Stomach (tissue), 9 donors: ENCODE measurements around the gene PLA2G5. TPM values are rescaled to one million over a fixed set of nuclear protein-coding genes. Genes with fewer than 3 reads are reported as not detected.

Experiments
- DNase-seq, 2 donors: peaks; one replicate each; pipeline versions ENCODE4 v3.0.0 to v3.0.0-alpha.2; 2013 to 2019
- H3K27ac ChIP-seq, 5 donors: fragments of 200-600 bp in 4 of 5; sonication (generic) in 4 of 5; one replicate each; pipeline ENCODE4 v1.5.1; 2013 to 2019; ENCODE audit warnings: mild to moderate bottlenecking in 1 of 5, moderate library complexity in 1 of 5
- H3K27me3 ChIP-seq, 3 donors: fragments of 200-600 bp; sonication (generic); one replicate each; pipeline ENCODE4 v1.5.1; 2017 to 2019; ENCODE audit warnings: mixed run types in 1 of 3
- H3K36me3 ChIP-seq, 4 donors: fragments of 200-600 bp; sonication (generic); 1 replicate in 3 of 4; 2 replicates in 1 of 4; pipeline ENCODE4 v1.5.1; 2016 to 2019
- H3K4me1 ChIP-seq, 4 donors: fragments of 200-600 bp; sonication (generic); one replicate each; pipeline ENCODE4 v1.5.1; 2016 to 2019
- H3K4me3 ChIP-seq, 4 donors: fragments of 200-600 bp; sonication (generic) in 3 of 4; one replicate each; pipeline ENCODE4 v1.5.1; 2016 to 2019; ENCODE audit warnings: mild to moderate bottlenecking in 1 of 4
- H3K9me3 ChIP-seq, 4 donors: fragments of 200-600 bp; sonication (generic); one replicate each; pipeline ENCODE4 v1.5.1; 2016 to 2019
- EP300 ChIP-seq: sonication (generic); formaldehyde crosslinking; IDR thresholded peaks from one replicate; pipeline ENCODE4 v1.6.1; 2017; ENCODE audit warnings: antibody characterized with exemption
- POLR2A ChIP-seq, 4 donors: fragments of 450-650 bp; IDR thresholded peaks; one replicate each; pipeline ENCODE4 v1.6.1; 2016; ENCODE audit warnings: antibody characterized with exemption in 4 of 4, control low read depth in 2 of 4, mild to moderate bottlenecking in 1 of 4, moderate library complexity in 1 of 4
- POLR2AphosphoS5 ChIP-seq, 3 donors: sonication (generic); formaldehyde crosslinking; IDR thresholded peaks; one replicate each; pipeline ENCODE4 v1.6.1; 2016; ENCODE audit warnings: antibody characterized with exemption in 3 of 3
- WGBS, 5 donors: extraction: QIAGEN DNeasy Blood & Tissue Kit in 3 of 5; methylation state at CpG; one replicate each; pipeline versions ENCODE4 v1.1.5 to v1.1.7; 2013 to 2018; 5-methylcytosine and 5-hydroxymethylcytosine counted together
- intact Hi-C: fragments of 100-400 bp; cut with DNase I; formaldehyde crosslinking; loops from one replicate; pipeline ENCODE4 v1.15.1; 2023; ENCODE audit warnings: low total_unique reads
- polyA plus RNA-seq, 3 donors: library from polyadenylated mRNA; stranded (reverse); fragments of 200-250 nt; gene quantifications; one replicate each; pipeline ENCODE4 v1.2.3, GENCODE V29; 2013
- total RNA-seq, 5 donors: library from RNA; depleted of rRNA; stranded (reverse); fragments of >200 nt; gene quantifications; one replicate each; pipeline versions ENCODE4 v1.1.0 to v1.2.3, GENCODE V29; 2014 to 2016
- TF ChIP-seq, protein P1 (sequence below), 7 experiments: fragments of 450-650 bp in 4 of 7; fragments of 200-600 bp in 3 of 7; sonication (generic) in 3 of 7; IDR thresholded peaks; one replicate each; pipeline ENCODE4 v1.5.1; 2016 to 2019; ENCODE audit warnings: antibody characterized with exemption in 7 of 7, control low read depth in 2 of 7, mild to moderate bottlenecking in 1 of 7
- donor health status: healthy with polysubstance abuse.
- donor health status: Bipolar disorder and iron deficiency.
- donor health status: healthy.

PLA2G5 gene
- total and polyA plus RNA-seq, 8 donors = 0.92 to 9.4 (median 4.7) TPM; not detected in 2

DNA sequence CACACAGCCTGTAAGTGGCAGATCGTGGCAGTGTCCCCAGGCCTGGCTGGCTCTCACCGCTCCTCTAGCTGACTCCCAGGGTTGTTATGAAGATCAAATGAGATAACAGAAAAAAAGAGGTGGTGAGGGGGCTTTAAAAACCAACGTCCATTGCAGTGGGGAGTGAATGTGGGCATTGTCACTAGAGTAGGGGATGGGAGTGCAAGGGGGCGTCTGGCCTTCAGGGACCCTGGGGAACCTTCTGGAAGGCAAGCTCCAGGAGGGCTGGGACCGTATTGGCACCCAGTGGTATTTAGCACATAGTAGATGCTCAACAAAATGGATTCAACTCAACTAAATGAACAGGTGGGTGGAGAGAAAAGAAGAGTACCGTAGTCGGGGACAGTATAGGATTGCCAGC lies 45.9 kb downstream of the PLA2G5 start:
- Histone ChIP-seq H3K27me3 (peaks cover 0 to 52% (median 0%) of the 10 kb centered on the region in 3 donors), H3K4me1 (no peaks in the 10 kb centered on the region), H3K27ac (no peak overlapping the region), H3K4me3 (no peak overlapping the region), H3K36me3 (no peaks in the 10 kb centered on the region), H3K9me3 (no peaks in the 10 kb centered on the region)
- no peak for DNase-seq
- WGBS, 5 donors = 79 to 90% (median 85%) methylated on average over 7 of the region's 7 CpGs
- intact Hi-C loops = no loop called here
- no peak for TF ChIP-seq EP300
- TF ChIP-seq POLR2AphosphoS5 (IDR thresholded peaks at IDR 0.05) = no peak
- no peak for TF ChIP-seq POLR2A (IDR thresholded peaks at IDR 0.05)
- TF ChIP-seq, protein P1, sequence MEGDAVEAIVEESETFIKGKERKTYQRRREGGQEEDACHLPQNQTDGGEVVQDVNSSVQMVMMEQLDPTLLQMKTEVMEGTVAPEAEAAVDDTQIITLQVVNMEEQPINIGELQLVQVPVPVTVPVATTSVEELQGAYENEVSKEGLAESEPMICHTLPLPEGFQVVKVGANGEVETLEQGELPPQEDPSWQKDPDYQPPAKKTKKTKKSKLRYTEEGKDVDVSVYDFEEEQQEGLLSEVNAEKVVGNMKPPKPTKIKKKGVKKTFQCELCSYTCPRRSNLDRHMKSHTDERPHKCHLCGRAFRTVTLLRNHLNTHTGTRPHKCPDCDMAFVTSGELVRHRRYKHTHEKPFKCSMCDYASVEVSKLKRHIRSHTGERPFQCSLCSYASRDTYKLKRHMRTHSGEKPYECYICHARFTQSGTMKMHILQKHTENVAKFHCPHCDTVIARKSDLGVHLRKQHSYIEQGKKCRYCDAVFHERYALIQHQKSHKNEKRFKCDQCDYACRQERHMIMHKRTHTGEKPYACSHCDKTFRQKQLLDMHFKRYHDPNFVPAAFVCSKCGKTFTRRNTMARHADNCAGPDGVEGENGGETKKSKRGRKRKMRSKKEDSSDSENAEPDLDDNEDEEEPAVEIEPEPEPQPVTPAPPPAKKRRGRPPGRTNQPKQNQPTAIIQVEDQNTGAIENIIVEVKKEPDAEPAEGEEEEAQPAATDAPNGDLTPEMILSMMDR (IDR thresholded peaks at IDR 0.05) = no peak

DNA sequence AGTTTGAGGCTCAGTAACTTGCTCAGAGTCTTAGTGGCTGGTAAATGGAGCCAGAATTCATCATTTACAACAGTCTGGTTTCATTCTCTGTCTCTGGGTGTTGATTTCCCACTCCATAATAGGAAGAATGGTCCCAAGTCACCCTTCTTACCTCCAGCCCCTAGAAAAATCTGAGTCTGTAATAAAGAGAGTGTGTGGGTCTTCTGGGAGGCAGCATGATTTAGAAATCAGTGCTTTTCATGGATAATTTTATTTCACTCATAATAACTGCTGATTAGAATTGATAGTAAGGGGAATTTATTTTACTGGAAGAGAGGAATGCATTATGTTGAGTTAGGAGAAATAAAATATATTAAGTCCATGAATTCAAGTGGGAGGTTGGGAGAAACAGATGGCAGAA lies 47.2 kb downstream of the PLA2G5 start:
- intact Hi-C loops = no loop called here
- no peak for TF ChIP-seq POLR2AphosphoS5 (IDR thresholded peaks at IDR 0.05)
- TF ChIP-seq, protein P1 (IDR thresholded peaks at IDR 0.05) = no peak
- no peak for TF ChIP-seq POLR2A (IDR thresholded peaks at IDR 0.05)

DNA sequence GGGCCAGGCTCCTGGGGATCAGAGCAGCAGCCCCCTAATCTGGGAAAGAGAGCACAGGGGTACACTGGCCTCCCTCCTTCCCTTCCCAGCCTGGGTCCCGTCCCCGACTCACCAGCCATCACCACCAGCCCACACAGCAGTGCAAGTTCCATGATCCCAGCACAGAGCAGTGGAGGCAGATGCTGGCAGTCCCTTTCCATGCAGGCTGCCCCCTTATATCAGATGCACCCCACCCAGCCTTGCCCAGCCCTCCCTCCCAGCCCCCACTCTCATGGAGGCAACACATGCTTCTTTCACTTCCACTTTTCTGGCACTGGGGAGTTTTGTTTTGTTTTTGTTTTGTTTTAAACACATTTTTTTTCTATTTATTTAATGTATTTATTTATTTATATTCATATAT lies 49.4 kb downstream of the PLA2G5 start, which contains the start of gene PLA2G2D:
PLA2G2D (minus strand) TSS at position 190 of the 400 bp plus-strand sequence; CDS start at position 152, 38 bp downstream.
- Histone ChIP-seq H3K36me3 (no peaks in the 10 kb centered on the region), H3K4me3 (no peak within 1 kb of the TSS), H3K27ac (no peak within 1 kb of the TSS), H3K4me1 (peaks cover 0 to 4% (median 0%) of the 10 kb centered on the region in 4 donors), H3K27me3 (peaks cover 0 to 44% (median 0%) of the 10 kb centered on the region in 3 donors), H3K9me3 (no peaks in the 10 kb centered on the region)
- no peak for DNase-seq
- no peak for TF ChIP-seq POLR2A (IDR thresholded peaks at IDR 0.05)
- no peak for TF ChIP-seq EP300
- TF ChIP-seq POLR2AphosphoS5 (IDR thresholded peaks at IDR 0.05) = no peak
- TF ChIP-seq, protein P1 (IDR thresholded peaks at IDR 0.05) = no peak
- intact Hi-C loops = no loop called here
- WGBS, 5 donors = 85 to 92% (median 87%) methylated on average over 2 of the region's 2 CpGs

More for the DNA sequence above, 47.2 kb downstream of the PLA2G5 start:
- H3K27ac ChIP-seq = no peak overlapping the region
- H3K27me3 ChIP-seq = peaks cover 0 to 60% (median 0%) of the 10 kb centered on the region in 3 donors
- H3K36me3 ChIP-seq = no peaks in the 10 kb centered on the region
- no peak for DNase-seq
- H3K4me3 ChIP-seq = no peak overlapping the region
- H3K9me3 ChIP-seq = no peaks in the 10 kb centered on the region
- H3K4me1 ChIP-seq = no peaks in the 10 kb centered on the region

DNA sequence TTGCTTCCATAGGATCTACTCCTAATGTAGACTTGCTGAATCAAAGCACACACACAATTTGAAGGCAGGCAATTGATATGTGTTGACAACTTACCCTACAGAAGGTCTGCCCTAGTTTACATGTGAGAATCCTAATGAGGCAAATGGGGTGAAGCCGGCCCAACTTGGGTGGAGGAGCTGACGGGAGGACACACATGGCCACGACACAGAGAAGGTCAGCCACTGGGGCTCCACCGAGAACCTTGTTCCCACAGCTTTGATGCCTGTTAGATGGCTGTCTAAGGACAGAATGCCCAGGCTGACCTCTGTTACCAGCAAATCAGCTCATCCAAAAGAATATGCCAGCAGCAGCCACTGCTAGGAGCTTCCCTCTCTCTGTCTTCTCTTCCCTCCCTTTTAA lies 50.8 kb downstream of the PLA2G5 start:
- Histone ChIP-seq H3K4me3 (no peak overlapping the region), H3K27me3 (peaks cover 0 to 34% (median 0%) of the 10 kb centered on the region in 3 donors), H3K27ac (no peak overlapping the region), H3K9me3 (no peaks in the 10 kb centered on the region), H3K4me1 (peaks cover 0 to 10% (median 1%) of the 10 kb centered on the region in 4 donors), H3K36me3 (no peaks in the 10 kb centered on the region)
- intact Hi-C loops = no loop called here
- WGBS, 5 donors = 82 to 94% (median 90%) methylated on average over 4 of the region's 4 CpGs
- no peak for DNase-seq
- TF ChIP-seq POLR2A (IDR thresholded peaks at IDR 0.05) (no peak), POLR2AphosphoS5 (IDR thresholded peaks at IDR 0.05) (no peak)

DNA sequence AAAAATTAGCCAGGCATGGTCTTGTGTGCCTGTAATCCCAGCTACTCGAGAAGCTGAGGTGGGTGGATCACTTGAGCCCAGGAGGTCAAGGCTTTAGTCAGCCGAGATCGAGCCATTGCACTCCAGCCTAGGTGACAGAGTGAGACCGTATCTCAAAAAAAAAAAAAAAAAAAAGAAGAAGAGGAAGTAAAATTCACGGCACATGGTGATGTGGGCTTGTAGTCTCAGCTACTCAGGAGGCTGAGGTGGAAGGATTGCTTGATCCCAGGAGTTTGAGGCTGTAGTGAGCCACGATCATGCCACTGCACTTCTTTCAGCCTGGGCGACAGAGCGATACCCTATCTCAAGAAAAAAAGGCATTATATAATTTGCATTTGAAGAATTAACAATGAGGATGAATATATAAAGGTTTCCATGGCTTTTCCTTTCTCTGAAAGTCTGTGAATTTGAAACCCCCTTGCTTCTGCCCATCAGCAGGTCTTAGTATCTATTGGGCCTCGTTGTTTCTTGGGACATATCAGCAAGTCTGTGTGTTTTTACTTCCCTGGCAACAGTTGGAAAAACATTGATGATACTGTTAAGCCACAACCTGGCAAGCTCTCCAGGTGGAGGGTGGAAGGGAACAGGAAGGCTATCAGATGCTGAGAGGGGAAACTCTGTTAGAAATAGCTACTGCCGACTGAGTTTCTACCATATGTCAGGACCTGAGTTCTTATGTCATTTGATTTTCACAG lies 53.9 kb downstream of the PLA2G5 start:
- no peak overlapping the region for H3K27ac ChIP-seq
- no peaks in the 10 kb centered on the region for H3K9me3 ChIP-seq

More for the DNA sequence above, 53.9 kb downstream of the PLA2G5 start:
- Histone ChIP-seq H3K36me3 (no peaks in the 10 kb centered on the region), H3K4me3 (no peak overlapping the region), H3K4me1 (peaks cover 0 to 10% (median 1%) of the 10 kb centered on the region in 4 donors), H3K27me3 (peaks cover 0 to 33% (median 0%) of the 10 kb centered on the region in 3 donors)
- WGBS, 5 donors = 54 to 61% (median 56%) methylated on average over 10 of the region's 10 CpGs
- no peak for DNase-seq
- intact Hi-C loops = no loop called here
- TF ChIP-seq, protein P1 (IDR thresholded peaks at IDR 0.05) = no peak
- TF ChIP-seq POLR2A (IDR thresholded peaks at IDR 0.05) (no peak), POLR2AphosphoS5 (IDR thresholded peaks at IDR 0.05) (no peak), EP300 (no peak)
